ENCODE measurements around the gene TET2. TPM values are rescaled to one million over a fixed set of nuclear protein-coding genes. Genes with fewer than 3 reads are reported as not detected.

Gene TET2
- total RNA-seq, 6 experiments from 2014 or later = 7.8 to 11.2 (median 9.9) TPM

- H3K27ac Mint-ChIP-seq = peak overlapping the region; percentile 83
- no peak for TF ChIP-seq CTCF (IDR thresholded peaks at IDR 0.05)
- H3K36me3 Mint-ChIP-seq (ENCODE audit: low read depth) = peaks cover 22% of the 10 kb centered on the region
- H3K27me3 Mint-ChIP-seq (ENCODE audit: insufficient read depth) = no peaks in the 10 kb centered on the region; the same call in 1 of the 2 replicates
- DNase-seq = peak; percentile 40
- no peaks in the 10 kb centered on the region for H3K9me3 Mint-ChIP-seq
- H3K4me3 Mint-ChIP-seq = peak overlapping the region; percentile 34
- H3K4me1 Mint-ChIP-seq (ENCODE audit: low read depth) = peaks cover 89% of the 10 kb centered on the region
These were observed 47.9 kb downstream of the TET2 start for GRCh38 chr4:105194328-105195231.

- no peak for DNase-seq
- Mint-ChIP-seq H3K27ac (peak overlapping the region; percentile 64), H3K9me3 (no peaks in the 10 kb centered on the region), H3K4me1 (ENCODE audit: low read depth) (peaks cover 87% of the 10 kb centered on the region), H3K27me3 (ENCODE audit: insufficient read depth) (no peaks in the 10 kb centered on the region; the same call in 1 of the 2 replicates), H3K4me3 (no peak overlapping the region), H3K36me3 (ENCODE audit: low read depth) (peaks cover 29% of the 10 kb centered on the region)
- TF ChIP-seq CTCF (IDR thresholded peaks at IDR 0.05) = peak; percentile 65
These were observed 50.0 kb downstream of the TET2 start for GRCh38 chr4:105196523-105197145.

- no peak for TF ChIP-seq CTCF (IDR thresholded peaks at IDR 0.05)
- Mint-ChIP-seq H3K9me3 (no peaks in the 10 kb centered on the region), H3K4me1 (ENCODE audit: low read depth) (peaks cover 79% of the 10 kb centered on the region), H3K27me3 (ENCODE audit: insufficient read depth) (no peaks in the 10 kb centered on the region; the same call in 1 of the 2 replicates), H3K27ac (peak overlapping the region; percentile 48; the same call in 1 of the 2 replicates), H3K36me3 (ENCODE audit: low read depth) (peaks cover 27% of the 10 kb centered on the region), H3K4me3 (peak overlapping the region; percentile 49)
- no peak for DNase-seq
These were observed 51.1 kb downstream of the TET2 start for GRCh38 chr4:105197777-105198176.

GRCh38 chr4:105198541-105198940 is 51.9 kb downstream of the TET2 start:
- H3K4me3 Mint-ChIP-seq = no peak overlapping the region
- H3K27ac Mint-ChIP-seq = no peak overlapping the region
- peaks cover 21% of the 10 kb centered on the region for H3K36me3 Mint-ChIP-seq (ENCODE audit: low read depth)
- no peak for DNase-seq
- H3K9me3 Mint-ChIP-seq = no peaks in the 10 kb centered on the region
- peaks cover 75% of the 10 kb centered on the region for H3K4me1 Mint-ChIP-seq (ENCODE audit: low read depth)
- H3K27me3 Mint-ChIP-seq (ENCODE audit: insufficient read depth) = no peaks in the 10 kb centered on the region; the same call in 1 of the 2 replicates
- TF ChIP-seq CTCF (IDR thresholded peaks at IDR 0.05) = no peak

GRCh38 chr4:105206214-105206613 is 59.5 kb downstream of the TET2 start:
- Mint-ChIP-seq H3K4me1 (ENCODE audit: low read depth) (peaks cover 8% of the 10 kb centered on the region), H3K36me3 (ENCODE audit: low read depth) (peaks cover 6% of the 10 kb centered on the region; the same call in 1 of the 2 replicates), H3K4me3 (no peak overlapping the region), H3K27ac (no peak overlapping the region), H3K9me3 (no peaks in the 10 kb centered on the region), H3K27me3 (ENCODE audit: insufficient read depth) (no peaks in the 10 kb centered on the region)
- no peak for DNase-seq
- no peak for TF ChIP-seq CTCF (IDR thresholded peaks at IDR 0.05)
